Body of pancreas (tissue), 4 donors: ENCODE results near the gene PLA2G12A.

Experiments
- CTCF ChIP-seq, 7 experiments: fragments of 450-650 bp in 4 of 7; fragments of 200-600 bp in 3 of 7; sonication (generic) in 3 of 7; IDR thresholded peaks; one replicate each; pipeline ENCODE4 v1.5.1; 2016 to 2019; ENCODE audit warnings: antibody characterized with exemption in 7 of 7
- POLR2A ChIP-seq, 3 donors: fragments of 450-650 bp; IDR thresholded peaks; one replicate each; pipeline ENCODE4 v1.6.1; 2016; ENCODE audit warnings: antibody characterized with exemption in 3 of 3, mild to moderate bottlenecking in 2 of 3

DNA sequence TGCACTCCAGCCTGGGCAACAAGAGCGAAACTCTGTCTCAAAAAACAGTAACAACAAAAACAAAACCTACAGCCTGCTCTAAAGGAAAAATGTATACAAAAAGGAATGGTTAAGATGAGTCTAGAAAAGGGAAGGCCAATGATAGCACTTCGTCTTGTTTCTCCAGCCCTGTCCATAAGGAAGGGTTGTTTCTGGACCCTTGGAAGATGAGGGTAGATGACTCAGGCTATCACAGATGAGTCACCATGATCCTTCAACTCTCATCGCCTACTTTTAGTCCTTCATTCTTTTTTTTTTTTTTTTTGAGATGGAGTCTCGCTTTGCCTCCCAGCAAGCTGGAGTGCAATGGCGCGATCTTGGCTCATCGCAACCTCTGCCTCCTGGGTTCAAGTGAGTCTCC, 8.8 kb downstream of the PLA2G12A start:
- TF ChIP-seq CTCF (IDR thresholded peaks at IDR 0.05) (no peak), POLR2A (IDR thresholded peaks at IDR 0.05) (no peak)
